ENCODE results near the gene DPYSL4. TPM values are rescaled to one million over a fixed set of nuclear protein-coding genes. Genes with fewer than 3 reads are reported as not detected.

Gene DPYSL4
- total and polyA plus RNA-seq, 12 donors = 2.4 to 78.9 (median 30.6) TPM

- H3K9me3 ChIP-seq = no peaks in the 10 kb centered on the region
- DNase-seq = no peak
- H3K27ac ChIP-seq = no peak overlapping the region
- H3K4me1 ChIP-seq = peaks cover 0 to 6% (median 0%) of the 10 kb centered on the region in 9 donors
- intact Hi-C loops (cut with DNase I) = no loop called here
- H3K4me3 ChIP-seq = no peak overlapping the region
- no peaks in the 10 kb centered on the region for H3K36me3 ChIP-seq
- H3K27me3 ChIP-seq = peaks cover 0 to 3% (median 0%) of the 10 kb centered on the region in 7 donors
- no peak for ATAC-seq
- no peak for TF ChIP-seq CTCF (IDR thresholded peaks at IDR 0.05)
- 92 to 93% methylated on average over 17 of the region's 17 CpGs for WGBS, 2 donors
Observed at GRCh38 chr10:132252412-132252811, 65.7 kb downstream of the DPYSL4 start.

DNA sequence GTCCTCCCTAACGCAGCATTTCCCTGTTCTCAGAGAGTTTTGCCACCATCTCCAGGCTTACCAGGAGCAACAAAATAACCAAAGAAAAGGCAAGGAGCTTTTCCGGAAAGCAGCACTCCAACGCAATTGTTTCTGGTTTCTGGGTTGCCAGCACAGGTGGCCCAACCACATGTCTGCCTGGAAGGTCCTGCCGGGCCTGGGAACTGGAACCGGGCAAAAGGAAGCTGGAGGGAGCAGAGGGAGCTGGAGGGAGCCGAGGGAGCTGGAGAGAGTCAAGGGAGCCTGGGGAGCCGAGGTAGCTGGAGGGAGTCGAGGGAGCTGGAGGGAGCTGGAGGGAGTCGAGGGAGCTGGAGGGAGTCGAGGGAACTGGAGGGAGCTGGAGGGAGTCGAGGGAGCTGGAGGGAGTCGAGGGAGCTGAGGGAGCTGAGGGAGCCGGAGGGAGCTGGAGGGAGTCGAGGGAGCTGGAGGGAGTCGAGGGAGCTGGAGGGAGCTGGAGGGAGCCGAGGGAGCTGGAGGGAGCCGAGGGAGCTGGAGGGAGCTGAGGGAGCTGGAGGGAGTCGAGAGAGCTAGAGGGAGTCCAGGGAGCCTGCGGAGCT lies 66.4 kb downstream of the DPYSL4 start:
- intact Hi-C loops (cut with DNase I) = no loop called here

DNA sequence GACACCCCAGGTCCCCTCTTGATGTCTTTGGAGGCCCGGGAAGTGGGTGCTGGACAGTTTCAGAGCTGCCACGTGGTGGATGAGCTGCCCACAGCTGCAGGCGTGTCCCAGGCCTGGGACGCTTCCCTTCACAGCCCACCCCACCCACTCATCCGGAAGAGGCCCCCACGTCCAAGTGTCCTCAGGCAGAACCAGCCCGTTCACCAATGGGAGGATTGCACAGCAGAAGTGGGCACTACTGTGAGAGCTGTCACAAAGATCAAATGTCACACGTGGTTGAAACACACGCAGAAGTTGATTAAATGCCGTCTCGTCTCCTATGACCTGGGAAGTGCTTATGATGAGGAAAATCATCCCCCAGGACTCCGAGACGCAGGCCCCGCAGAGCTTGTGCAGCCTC lies 68.1 kb downstream of the DPYSL4 start:
- Histone ChIP-seq H3K9me3 (no peaks in the 10 kb centered on the region), H3K4me1 (no peaks in the 10 kb centered on the region), H3K27me3 (no peaks in the 10 kb centered on the region), H3K36me3 (no peaks in the 10 kb centered on the region), H3K27ac (no peak overlapping the region), H3K4me3 (no peak overlapping the region)
- DNase-seq = no peak
- intact Hi-C loops (cut with DNase I) = no loop called here
- no peak for ATAC-seq
- no peak for TF ChIP-seq CTCF (IDR thresholded peaks at IDR 0.05)
- whole genome bisulfite sequencing, 2 donors = 78 to 79% methylated on average over 14 of the region's 14 CpGs

More for the DNA sequence above, 66.4 kb downstream of the DPYSL4 start:
- peaks cover 0 to 3% (median 0%) of the 10 kb centered on the region in 7 donors for H3K27me3 ChIP-seq
- WGBS, 2 donors = 44 to 49% methylated on average over 17 to 19 of the region's 19 CpGs
- no peak for TF ChIP-seq CTCF (IDR thresholded peaks at IDR 0.05)
- H3K36me3 ChIP-seq = no peaks in the 10 kb centered on the region
- no peaks in the 10 kb centered on the region for H3K9me3 ChIP-seq
- H3K4me3 ChIP-seq = no peak overlapping the region
- ATAC-seq (no peak), DNase-seq (no peak)
- H3K4me1 ChIP-seq = peaks cover 0 to 5% (median 0%) of the 10 kb centered on the region in 9 donors
- H3K27ac ChIP-seq = no peak overlapping the region

Other genes starting within 250 kb of the DPYSL4 start
- 100 to 1,000 TPM; 111 to 211 (median 159) TPM for gene BNIP3, start 205.0 kb upstream of the DPYSL4 start, total RNA-seq
- 10 to 100 TPM; 34.6 to 80.5 TPM for gene BNIP3, start 205.0 kb upstream of the DPYSL4 start, polyA plus RNA-seq
- 1 to 10 TPM; 1.0 to 2.5 (median 1.8) TPM for gene JAKMIP3, start 121.0 kb upstream of the DPYSL4 start, total RNA-seq
- 1 to 10 TPM in 1 of 2 donors, under 1 TPM in 1; 0.04 to 2.7 TPM for gene JAKMIP3, start 121.0 kb upstream of the DPYSL4 start, polyA plus RNA-seq
- gene STK32C, start 121.0 kb downstream of the DPYSL4 start, total RNA-seq = 1 to 10 TPM; 2.7 to 7.7 (median 5.7) TPM
- gene STK32C, start 121.0 kb downstream of the DPYSL4 start, polyA plus RNA-seq = 1 to 10 TPM; 4.7 to 8.9 TPM
- 1 to 10 TPM; 3.0 to 8.1 (median 4.7) TPM for gene LRRC27, start 145.2 kb downstream of the DPYSL4 start, total RNA-seq
- gene LRRC27, start 145.2 kb downstream of the DPYSL4 start, polyA plus RNA-seq = 1 to 10 TPM; 3.5 to 6.0 TPM
- gene PWWP2B, start 210.3 kb downstream of the DPYSL4 start, total RNA-seq = 10 to 100 TPM; 11.1 to 21.3 (median 15.1) TPM
- 10 to 100 TPM; 11.9 to 15.3 TPM for gene PWWP2B, start 210.3 kb downstream of the DPYSL4 start, polyA plus RNA-seq